SK-N-MC (cell line): ENCODE results near the gene CEACAM4.

Experiments used
- EZH2 ChIP-seq: fragments of 200-600 bp; sonication (generic); IDR thresholded peaks from one replicate; pipeline ENCODE4 v1.6.1; 2017; ENCODE audit warnings: antibody characterized with exemption
- FOXP2 ChIP-seq: optimal IDR thresholded peaks from 2 replicates; pipeline ENCODE3; 2011; ENCODE audit warnings: mild to moderate bottlenecking, moderate library complexity; ENCODE audit not compliant: insufficient read depth; ENCODE audit errors: extremely low read length, control extremely low read depth
- POLR2AphosphoS5 ChIP-seq: IDR thresholded peaks from 2 replicates; pipeline ENCODE4 v1.6.1; 2012; ENCODE audit warnings: mild to moderate bottlenecking, low read depth, low read length, borderline replicate concordance

DNA sequence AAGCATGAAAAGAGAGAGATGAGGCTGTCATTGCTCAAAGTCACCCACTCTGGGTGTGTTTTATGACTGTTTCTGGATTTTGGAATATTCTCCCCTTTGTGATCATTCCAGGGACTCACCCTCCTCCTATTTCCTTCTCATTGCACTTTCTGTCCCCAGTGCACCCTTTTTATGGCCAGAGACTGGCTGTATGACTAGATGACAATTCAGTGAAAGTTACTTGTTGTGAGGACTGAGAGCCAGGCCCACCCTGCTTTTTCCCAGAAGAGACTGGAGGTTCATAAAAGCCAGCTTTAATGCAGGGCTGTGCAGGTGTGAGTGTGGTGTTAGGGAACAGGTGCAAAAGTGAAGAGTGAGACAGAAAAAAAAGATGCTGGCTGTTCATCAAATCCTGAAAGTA, 43.9 kb upstream of the CEACAM4 start:
- TF ChIP-seq POLR2AphosphoS5 (no peak), EZH2 (no peak), FOXP2 (no peak)
